ENCODE results near the gene COL6A2. TPM values are rescaled to one million over a fixed set of nuclear protein-coding genes. Genes with fewer than 3 reads are reported as not detected.

COL6A2 gene
- total RNA-seq, 2 donors from 2014 or later, result 259 to 377 TPM

- Mint-ChIP-seq H3K4me3 (no peak overlapping the region), H3K36me3 (ENCODE audit: low read depth) (peaks cover 5% of the 10 kb centered on the region), H3K27me3 (ENCODE audit: insufficient read depth) (no peaks in the 10 kb centered on the region), H3K9me3 (peaks cover 7% of the 10 kb centered on the region), H3K27ac (no peak overlapping the region), H3K4me1 (peaks cover 3% of the 10 kb centered on the region)
- Histone ChIP-seq H3K9me3 (ENCODE audit: control insufficient read depth, low read length) (no peaks in the 10 kb centered on the region), H3K27me3 (ENCODE audit: control insufficient read depth, insufficient read depth, low read length, poor library complexity, severe bottlenecking) (no peaks in the 10 kb centered on the region), H3K27ac (ENCODE audit: low read depth, low read length) (no peak overlapping the region), H3K4me1 (ENCODE audit: control insufficient read depth, insufficient read depth, low read length) (peaks cover 9% of the 10 kb centered on the region), H3K4me3 (ENCODE audit: low read length) (no peak overlapping the region), H3K36me3 (ENCODE audit: control insufficient read depth, insufficient read depth, low read length) (peaks cover 3% of the 10 kb centered on the region), H3K9ac (ENCODE audit: extremely low read depth, low read length, poor library complexity, severe bottlenecking) (no peak overlapping the region)
- no peak for TF ChIP-seq CTCF (conservative IDR thresholded peaks at IDR 0.05)
- no peak for DNase-seq
- WGBS, 2 experiments (ENCODE audit: insufficient coverage in 1 of 2, insufficient read length in 1 of 2), result 90 to 91% methylated on average over 5 to 7 of the region's 7 CpGs
Measured at GRCh38 chr21:46156378-46156645, 58.4 kb downstream of the COL6A2 start.

- H3K4me3 ChIP-seq (ENCODE audit: low read length), result no peak overlapping the region
- no peak overlapping the region for H3K4me3 Mint-ChIP-seq
- H3K9me3 Mint-ChIP-seq, result peaks cover 8% of the 10 kb centered on the region
- H3K27ac ChIP-seq (ENCODE audit: low read depth, low read length), result no peak overlapping the region
- H3K4me1 Mint-ChIP-seq, result peaks cover 3% of the 10 kb centered on the region
- H3K36me3 Mint-ChIP-seq (ENCODE audit: low read depth), result peaks cover 7% of the 10 kb centered on the region
- H3K4me1 ChIP-seq (ENCODE audit: control insufficient read depth, insufficient read depth, low read length), result peaks cover 9% of the 10 kb centered on the region
- H3K27me3 Mint-ChIP-seq (ENCODE audit: insufficient read depth), result no peaks in the 10 kb centered on the region
- H3K27ac Mint-ChIP-seq, result no peak overlapping the region
- TF ChIP-seq CTCF (conservative IDR thresholded peaks at IDR 0.05), result no peak
- H3K9ac ChIP-seq (ENCODE audit: extremely low read depth, low read length, poor library complexity, severe bottlenecking), result no peak overlapping the region
- H3K36me3 ChIP-seq (ENCODE audit: control insufficient read depth, insufficient read depth, low read length), result peaks cover 6% of the 10 kb centered on the region
- 95 to 96% methylated on average over 10 of the region's 10 CpGs for WGBS, 2 experiments (ENCODE audit: insufficient coverage in 1 of 2, insufficient read length in 1 of 2)
- no peaks in the 10 kb centered on the region for H3K27me3 ChIP-seq (ENCODE audit: control insufficient read depth, insufficient read depth, low read length, poor library complexity, severe bottlenecking)
- no peak for DNase-seq
- H3K9me3 ChIP-seq (ENCODE audit: control insufficient read depth, low read length), result no peaks in the 10 kb centered on the region
Measured at GRCh38 chr21:46156678-46157077, 58.8 kb downstream of the COL6A2 start.

GRCh38 chr21:46157396-46157986 is 59.6 kb downstream of the COL6A2 start:
- H3K27ac ChIP-seq (ENCODE audit: low read depth, low read length), result no peak overlapping the region
- peaks cover 2% of the 10 kb centered on the region for H3K4me1 Mint-ChIP-seq
- peaks cover 9% of the 10 kb centered on the region for H3K4me1 ChIP-seq (ENCODE audit: control insufficient read depth, insufficient read depth, low read length)
- no peak overlapping the region for H3K9ac ChIP-seq (ENCODE audit: extremely low read depth, low read length, poor library complexity, severe bottlenecking)
- no peak for TF ChIP-seq CTCF (conservative IDR thresholded peaks at IDR 0.05)
- no peaks in the 10 kb centered on the region for H3K27me3 ChIP-seq (ENCODE audit: control insufficient read depth, insufficient read depth, low read length, poor library complexity, severe bottlenecking)
- H3K9me3 ChIP-seq (ENCODE audit: control insufficient read depth, low read length), result no peaks in the 10 kb centered on the region
- DNase-seq, result no peak
- no peak overlapping the region for H3K4me3 ChIP-seq (ENCODE audit: low read length)
- H3K36me3 ChIP-seq (ENCODE audit: control insufficient read depth, insufficient read depth, low read length), result peaks cover 6% of the 10 kb centered on the region
- WGBS, 2 experiments (ENCODE audit: insufficient coverage in 1 of 2, insufficient read length in 1 of 2), result 92 to 95% methylated on average over 7 to 12 of the region's 12 CpGs
- H3K4me3 Mint-ChIP-seq, result no peak overlapping the region
- H3K36me3 Mint-ChIP-seq (ENCODE audit: low read depth), result peaks cover 13% of the 10 kb centered on the region
- no peak overlapping the region for H3K27ac Mint-ChIP-seq
- peaks cover 15% of the 10 kb centered on the region for H3K9me3 Mint-ChIP-seq
- no peaks in the 10 kb centered on the region for H3K27me3 Mint-ChIP-seq (ENCODE audit: insufficient read depth)
